Osteoblast (primary cell): ENCODE results near the gene POU2F1. TPM values are rescaled to one million over a fixed set of nuclear protein-coding genes. Genes with fewer than 3 reads are reported as not detected.

Experiments
- DNase-seq: peaks from one replicate; pipeline ENCODE4 v3.0.0; 2011; ENCODE audit warnings: low spot score, mixed read lengths; ENCODE audit not compliant: insufficient read length; ENCODE audit errors: missing footprints
- H2AFZ ChIP-seq: 2 replicates; pipeline ENCODE4 v1.6.0; 2011; ENCODE audit warnings: mild to moderate bottlenecking, low read length
- H3K27ac ChIP-seq: 2 replicates; pipeline ENCODE4 v1.5.1; 2011; ENCODE audit warnings: mild to moderate bottlenecking, low read depth, low read length, moderate library complexity
- H3K27me3 ChIP-seq: 2 replicates; pipeline ENCODE4 v1.6.0; 2012; ENCODE audit warnings: mild to moderate bottlenecking, control low read depth, inconsistent platforms, low read length, moderate library complexity; ENCODE audit not compliant: insufficient read depth
- H3K36me3 ChIP-seq: 2 replicates; pipeline ENCODE4 v1.5.1; 2011; ENCODE audit warnings: mild to moderate bottlenecking, low read length, control low read depth, moderate library complexity; ENCODE audit not compliant: insufficient read depth
- H3K4me1 ChIP-seq: 2 replicates; pipeline ENCODE4 v1.5.1; 2011; ENCODE audit warnings: mild to moderate bottlenecking, low read length, control low read depth, moderate library complexity; ENCODE audit not compliant: insufficient read depth
- H3K4me2 ChIP-seq: 2 replicates; pipeline ENCODE4 v1.6.0; 2011; ENCODE audit warnings: mild to moderate bottlenecking, low read length; ENCODE audit not compliant: insufficient read depth
- H3K4me3 ChIP-seq: fragments of 200-600 bp; sonication (generic); 3 replicates; pipeline ENCODE4 v1.5.1; 2012; ENCODE audit warnings: mild to moderate bottlenecking, low read length, inconsistent platforms; ENCODE audit not compliant: insufficient read depth
- H3K79me2 ChIP-seq: 2 replicates; pipeline ENCODE4 v1.6.0; 2012; ENCODE audit warnings: mild to moderate bottlenecking, low read length, control low read depth, inconsistent platforms; ENCODE audit not compliant: insufficient read depth
- H3K9me3 ChIP-seq: 2 replicates; pipeline ENCODE4 v1.5.1; 2011; ENCODE audit warnings: low read depth, low read length, control low read depth
- H4K20me1 ChIP-seq: 2 replicates; pipeline ENCODE4 v1.6.0; 2012; ENCODE audit warnings: mild to moderate bottlenecking, low read length, control low read depth; ENCODE audit not compliant: insufficient read depth
- total RNA-seq: library from RNA; depleted of rRNA; stranded (reverse); fragments of >200 nt; gene quantifications from 2 replicates; pipeline ENCODE4 v1.2.3, GENCODE V29; 2012
- TF ChIP-seq, protein P1 (sequence below): IDR thresholded peaks from 2 replicates; pipeline ENCODE4 v1.5.1; 2011; ENCODE audit warnings: mild to moderate bottlenecking, low read depth, low read length, moderate library complexity; ENCODE audit errors: extremely low read depth

POU2F1 gene
- total RNA-seq, 1 donor: 11.6 TPM

DNA sequence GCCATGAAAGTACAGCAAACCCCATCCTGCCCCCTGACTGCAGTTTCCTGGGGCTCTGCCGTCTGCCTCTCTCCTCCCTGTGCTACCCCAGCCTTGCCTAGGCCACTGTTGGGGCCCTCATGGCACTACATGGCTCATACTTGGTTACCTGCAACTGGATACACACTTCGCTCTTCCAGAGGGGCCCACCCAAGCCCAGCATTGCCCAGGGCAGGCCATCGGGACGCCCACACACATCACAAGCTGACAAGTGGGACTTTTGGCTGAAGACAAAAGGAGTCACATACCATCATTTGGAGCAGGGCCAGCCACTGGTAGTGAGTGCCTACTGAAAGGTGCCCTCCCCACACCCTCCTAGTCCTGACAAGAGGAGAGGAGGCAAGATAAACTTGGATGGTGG lies 214.8 kb downstream of the POU2F1 start:
- Histone ChIP-seq H3K27me3 (peaks cover 10% of the 10 kb centered on the region), H3K4me3 (no peak overlapping the region), H2AFZ (no peak overlapping the region), H3K36me3 (no peaks in the 10 kb centered on the region), H4K20me1 (no peaks in the 10 kb centered on the region), H3K4me2 (no peak overlapping the region), H3K27ac (no peak overlapping the region), H3K79me2 (no peaks in the 10 kb centered on the region), H3K4me1 (no peaks in the 10 kb centered on the region), H3K9me3 (no peaks in the 10 kb centered on the region)
- TF ChIP-seq, protein P1, sequence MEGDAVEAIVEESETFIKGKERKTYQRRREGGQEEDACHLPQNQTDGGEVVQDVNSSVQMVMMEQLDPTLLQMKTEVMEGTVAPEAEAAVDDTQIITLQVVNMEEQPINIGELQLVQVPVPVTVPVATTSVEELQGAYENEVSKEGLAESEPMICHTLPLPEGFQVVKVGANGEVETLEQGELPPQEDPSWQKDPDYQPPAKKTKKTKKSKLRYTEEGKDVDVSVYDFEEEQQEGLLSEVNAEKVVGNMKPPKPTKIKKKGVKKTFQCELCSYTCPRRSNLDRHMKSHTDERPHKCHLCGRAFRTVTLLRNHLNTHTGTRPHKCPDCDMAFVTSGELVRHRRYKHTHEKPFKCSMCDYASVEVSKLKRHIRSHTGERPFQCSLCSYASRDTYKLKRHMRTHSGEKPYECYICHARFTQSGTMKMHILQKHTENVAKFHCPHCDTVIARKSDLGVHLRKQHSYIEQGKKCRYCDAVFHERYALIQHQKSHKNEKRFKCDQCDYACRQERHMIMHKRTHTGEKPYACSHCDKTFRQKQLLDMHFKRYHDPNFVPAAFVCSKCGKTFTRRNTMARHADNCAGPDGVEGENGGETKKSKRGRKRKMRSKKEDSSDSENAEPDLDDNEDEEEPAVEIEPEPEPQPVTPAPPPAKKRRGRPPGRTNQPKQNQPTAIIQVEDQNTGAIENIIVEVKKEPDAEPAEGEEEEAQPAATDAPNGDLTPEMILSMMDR: no peak
- DNase-seq: no peak

DNA sequence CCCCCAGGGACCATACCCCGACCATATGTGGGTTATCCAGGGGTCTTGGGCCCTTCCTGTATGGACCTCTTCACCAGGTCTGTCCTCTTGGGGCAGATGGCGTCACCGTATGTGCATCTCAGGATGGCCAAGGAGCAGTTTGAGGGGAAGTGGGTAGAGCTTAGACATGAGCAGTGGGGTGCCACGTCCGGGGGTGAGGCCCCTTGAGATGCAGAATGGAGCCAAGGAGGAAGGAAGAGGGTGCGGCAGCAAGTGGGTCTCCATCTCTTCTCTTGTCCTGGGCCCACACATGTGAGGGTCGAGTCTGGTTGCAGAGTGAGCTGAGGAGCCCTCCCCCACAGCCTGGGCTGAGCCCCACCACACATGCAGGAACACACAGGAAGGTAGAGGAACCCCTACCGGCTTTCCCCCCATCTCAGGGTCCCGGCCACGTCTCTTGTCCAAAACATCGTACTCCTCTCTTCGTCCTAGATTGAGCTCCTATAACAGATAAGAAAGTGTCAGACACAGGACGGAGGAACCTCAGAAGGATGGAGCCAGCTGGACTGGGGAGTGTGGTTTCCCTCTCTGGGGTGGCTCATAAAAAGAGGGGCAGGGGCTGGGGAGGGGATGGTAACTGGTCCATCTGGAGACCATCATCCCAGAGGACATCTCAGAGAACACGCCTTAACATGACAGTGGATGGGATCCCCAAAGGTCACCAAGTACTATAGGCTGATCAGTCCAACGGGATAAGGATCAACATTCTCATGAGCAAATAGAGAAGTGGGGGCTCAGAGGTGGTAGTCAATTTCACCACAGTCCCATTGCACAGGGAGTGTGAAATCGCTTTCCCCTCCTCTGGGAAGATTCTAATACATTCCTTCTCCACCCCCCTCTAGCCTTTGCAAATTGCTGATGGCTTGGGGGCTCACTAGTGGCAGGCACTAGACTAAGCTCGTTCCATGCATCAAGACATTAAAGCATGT lies 217.8 kb downstream of the POU2F1 start:
- Histone ChIP-seq H3K4me3 (no peak overlapping the region), H4K20me1 (no peaks in the 10 kb centered on the region), H3K9me3 (no peaks in the 10 kb centered on the region), H3K27ac (no peak overlapping the region), H3K36me3 (no peaks in the 10 kb centered on the region), H3K79me2 (no peaks in the 10 kb centered on the region), H2AFZ (no peak overlapping the region), H3K4me1 (no peaks in the 10 kb centered on the region), H3K4me2 (peak overlapping the region; percentile 81), H3K27me3 (peaks cover 16% of the 10 kb centered on the region)
- no peak for DNase-seq
- TF ChIP-seq, protein P1: no peak

DNA sequence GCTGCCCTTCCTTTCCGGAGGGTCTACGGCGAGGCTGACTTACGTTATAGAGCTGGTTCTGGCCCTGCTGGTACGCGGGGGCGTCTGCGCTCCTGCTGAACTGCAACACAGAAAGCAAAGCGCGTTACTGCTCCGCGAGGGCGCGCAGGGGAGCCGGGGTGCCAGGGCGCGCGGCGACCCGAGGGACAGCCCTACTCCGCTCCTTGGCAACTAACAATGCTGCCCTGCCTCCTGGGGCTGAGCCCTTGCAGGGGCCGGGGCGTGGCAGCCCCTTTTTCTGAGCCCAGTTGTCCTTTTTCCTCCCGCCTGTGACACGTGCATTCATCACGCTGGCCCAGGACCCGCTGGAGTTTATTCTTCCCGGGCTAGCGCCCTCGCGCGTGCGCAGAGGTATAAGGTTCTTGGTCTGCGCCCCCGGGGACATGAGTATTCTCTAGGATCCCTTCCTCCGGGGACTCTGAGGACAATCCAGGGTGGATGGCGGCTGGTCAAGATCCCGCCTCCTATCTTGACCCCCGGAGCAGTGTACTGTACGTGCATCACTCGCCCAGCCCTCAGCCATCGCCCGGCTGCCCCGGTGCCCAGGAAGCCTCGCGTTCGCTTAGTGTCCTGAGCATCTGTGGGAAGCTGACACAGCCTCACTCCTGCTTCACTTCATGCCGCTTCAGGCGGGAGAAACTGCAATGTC lies 218.8 kb downstream of the POU2F1 start:
- TF ChIP-seq, protein P1: no peak
- DNase-seq: peak; percentile 91
- H3K36me3 ChIP-seq: no peaks in the 10 kb centered on the region
- H3K27ac ChIP-seq: no peak overlapping the region
- H3K27me3 ChIP-seq: peaks cover 16% of the 10 kb centered on the region
- H3K9me3 ChIP-seq: no peaks in the 10 kb centered on the region
- H2AFZ ChIP-seq: peak overlapping the region; percentile 84
- H3K79me2 ChIP-seq: no peaks in the 10 kb centered on the region
- H3K4me3 ChIP-seq: peak overlapping the region; percentile 65
- H4K20me1 ChIP-seq: no peaks in the 10 kb centered on the region
- H3K4me1 ChIP-seq: no peaks in the 10 kb centered on the region
- peak overlapping the region; percentile 81 for H3K4me2 ChIP-seq

DNA sequence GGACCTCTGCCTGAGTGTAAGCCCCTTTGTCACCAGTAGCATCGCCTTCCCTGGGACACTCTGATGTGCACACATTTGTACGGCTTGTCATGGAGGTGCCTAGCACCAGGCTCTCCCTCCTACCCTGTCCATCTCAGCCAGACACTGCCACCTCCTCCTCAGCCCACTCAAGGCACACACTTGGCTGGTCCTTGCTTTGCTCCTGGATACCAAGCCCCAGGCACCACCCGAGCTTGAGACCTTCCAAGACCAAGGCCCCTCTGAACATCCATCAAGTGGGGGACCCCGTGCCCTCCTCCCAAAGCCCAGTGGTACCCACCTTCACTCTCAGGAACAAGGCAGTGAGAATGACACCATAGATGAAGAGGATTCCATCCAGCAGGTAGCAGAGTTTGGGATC lies 219.7 kb downstream of the POU2F1 start:
- H3K79me2 ChIP-seq: no peaks in the 10 kb centered on the region
- H3K27me3 ChIP-seq: peaks cover 16% of the 10 kb centered on the region
- no peaks in the 10 kb centered on the region for H3K4me1 ChIP-seq
- TF ChIP-seq, protein P1: no peak
- H4K20me1 ChIP-seq: no peaks in the 10 kb centered on the region
- no peaks in the 10 kb centered on the region for H3K36me3 ChIP-seq
- DNase-seq: no peak
- H3K4me3 ChIP-seq: no peak overlapping the region
- no peak overlapping the region for H2AFZ ChIP-seq
- no peaks in the 10 kb centered on the region for H3K9me3 ChIP-seq
- no peak overlapping the region for H3K27ac ChIP-seq
- H3K4me2 ChIP-seq: no peak overlapping the region
